ENCODE results near the gene TRIM38. TPM values are rescaled to one million over a fixed set of nuclear protein-coding genes. Genes with fewer than 3 reads are reported as not detected.

TRIM38 gene
- total RNA-seq, 5 donors from 2014 or later (not counting 1 experiment from before 2014, with no cell fraction given): 20.5 to 29.3 (median 26.2) TPM

DNA sequence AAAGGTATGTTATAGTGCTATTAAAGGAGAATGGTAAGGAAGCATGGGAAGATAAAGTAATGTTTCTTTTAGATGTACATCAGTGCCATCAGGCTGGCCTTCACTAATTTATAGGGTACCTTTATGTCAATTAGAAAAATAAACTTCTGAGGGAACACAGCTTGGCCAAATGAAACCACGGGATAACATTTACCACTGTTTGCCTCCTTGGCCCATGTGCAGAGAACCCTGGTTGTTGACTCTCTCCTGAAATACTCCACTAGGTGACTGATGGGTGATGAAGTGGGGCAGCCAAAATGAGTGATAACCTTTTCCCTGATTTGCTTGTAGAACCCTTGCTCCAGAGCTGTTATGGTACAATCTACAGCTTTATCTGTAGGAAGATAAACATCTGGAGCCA lies 9.5 kb downstream of the TRIM38 start:
- H3K36me3 ChIP-seq (ENCODE audit: control insufficient read depth in 2 of 2, extremely low read depth in 1 of 2, insufficient read depth in 1 of 2, low read length in 1 of 2): peaks cover 4 to 97% of the 10 kb centered on the region in 2 donors
- WGBS (ENCODE audit: insufficient coverage): no CpG with 5 or more reads among the region's 1 CpG
- Mint-ChIP-seq H3K36me3 (peaks cover 78% of the 10 kb centered on the region), H3K9me3 (no peaks in the 10 kb centered on the region), H3K4me1 (peaks cover 50 to 69% (median 59%) of the 10 kb centered on the region in 3 donors), H3K4me3 (no peak overlapping the region), H3K27me3 (no peaks in the 10 kb centered on the region), H3K27ac (peak overlapping the region; percentile 39 to 45)
- ChIA-PET POLR2A (no interaction called here), CTCF (no interaction called here)
- H3K4me1 ChIP-seq (ENCODE audit: control insufficient read depth in 1 of 2, extremely low read depth in 1 of 2, insufficient read depth in 2 of 2, low read length in 2 of 2): peaks cover 2 to 10% of the 10 kb centered on the region in 2 experiments
- DNase-seq: no peak
- no peaks in the 10 kb centered on the region for H3K9me3 ChIP-seq
- ATAC-seq (replicated peaks in 1 of 4): no peak
- H3K27ac ChIP-seq (ENCODE audit: low read length): no peak overlapping the region
- no peaks in the 10 kb centered on the region for H3K27me3 ChIP-seq (replicated peaks in 1 of 2; ENCODE audit: control insufficient read depth in 2 of 2, extremely low read depth in 1 of 2, insufficient read depth in 2 of 2, low read length in 1 of 2)
- no peak overlapping the region for H3K4me3 ChIP-seq (ENCODE audit: control insufficient read depth in 1 of 2, extremely low read depth in 1 of 2, low read length in 1 of 2)

DNA sequence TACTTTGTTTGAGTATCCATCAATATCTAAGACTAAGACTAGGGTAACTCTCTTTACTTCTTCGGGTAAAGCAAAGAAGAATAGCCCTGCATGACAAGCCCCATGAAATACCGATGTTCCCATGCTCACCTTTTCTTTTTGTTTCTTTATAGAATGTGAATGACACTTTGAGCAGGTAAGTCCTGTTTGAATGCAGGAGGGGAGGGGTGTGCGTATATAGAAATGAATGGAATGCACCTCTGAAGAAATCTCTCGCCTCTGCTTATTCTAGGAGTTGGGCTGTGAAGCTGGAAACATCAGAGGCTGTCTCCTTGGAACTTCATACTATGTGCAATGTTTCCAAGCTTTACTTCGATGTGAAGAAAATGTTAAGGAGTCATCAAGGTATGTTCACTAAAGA lies 10.3 kb downstream of the TRIM38 start:
- no peak overlapping the region for H3K4me3 ChIP-seq (ENCODE audit: control insufficient read depth in 1 of 2, extremely low read depth in 1 of 2, low read length in 1 of 2)
- WGBS (ENCODE audit: insufficient coverage): 100% methylated on average over 3 of the region's 5 CpGs
- H3K36me3 ChIP-seq (ENCODE audit: control insufficient read depth in 2 of 2, extremely low read depth in 1 of 2, insufficient read depth in 1 of 2, low read length in 1 of 2): peaks cover 4 to 97% of the 10 kb centered on the region in 2 donors
- H3K9me3 Mint-ChIP-seq: no peaks in the 10 kb centered on the region
- H3K4me1 Mint-ChIP-seq: peaks cover 42 to 66% (median 57%) of the 10 kb centered on the region in 3 donors
- ChIA-PET CTCF (interaction anchor here in 1 of 2 donors (0.9 kb wide), 1 partner anchor 20 kb away, joined by 4 read pairs; no protein-coding TSS in a partner anchor), POLR2A (interaction anchor here in 1 of 2 donors (0.7 kb wide), 1 partner anchor 22 kb away, joined by 5 read pairs; no protein-coding TSS in a partner anchor)
- peak overlapping the region in 1 of 2 donors; percentile 22 for H3K27ac Mint-ChIP-seq
- H3K36me3 Mint-ChIP-seq: peaks cover 77% of the 10 kb centered on the region
- no peak overlapping the region for H3K27ac ChIP-seq (ENCODE audit: low read length)
- no peaks in the 10 kb centered on the region for H3K27me3 ChIP-seq (replicated peaks in 1 of 2; ENCODE audit: control insufficient read depth in 2 of 2, extremely low read depth in 1 of 2, insufficient read depth in 2 of 2, low read length in 1 of 2)
- DNase-seq (no peak), ATAC-seq (replicated peaks in 1 of 4) (no peak)
- no peak overlapping the region for H3K4me3 Mint-ChIP-seq
- no peaks in the 10 kb centered on the region for H3K9me3 ChIP-seq
- H3K27me3 Mint-ChIP-seq: no peaks in the 10 kb centered on the region
- peaks cover 0 to 3% of the 10 kb centered on the region in 2 experiments for H3K4me1 ChIP-seq (ENCODE audit: control insufficient read depth in 1 of 2, extremely low read depth in 1 of 2, insufficient read depth in 2 of 2, low read length in 2 of 2)

DNA sequence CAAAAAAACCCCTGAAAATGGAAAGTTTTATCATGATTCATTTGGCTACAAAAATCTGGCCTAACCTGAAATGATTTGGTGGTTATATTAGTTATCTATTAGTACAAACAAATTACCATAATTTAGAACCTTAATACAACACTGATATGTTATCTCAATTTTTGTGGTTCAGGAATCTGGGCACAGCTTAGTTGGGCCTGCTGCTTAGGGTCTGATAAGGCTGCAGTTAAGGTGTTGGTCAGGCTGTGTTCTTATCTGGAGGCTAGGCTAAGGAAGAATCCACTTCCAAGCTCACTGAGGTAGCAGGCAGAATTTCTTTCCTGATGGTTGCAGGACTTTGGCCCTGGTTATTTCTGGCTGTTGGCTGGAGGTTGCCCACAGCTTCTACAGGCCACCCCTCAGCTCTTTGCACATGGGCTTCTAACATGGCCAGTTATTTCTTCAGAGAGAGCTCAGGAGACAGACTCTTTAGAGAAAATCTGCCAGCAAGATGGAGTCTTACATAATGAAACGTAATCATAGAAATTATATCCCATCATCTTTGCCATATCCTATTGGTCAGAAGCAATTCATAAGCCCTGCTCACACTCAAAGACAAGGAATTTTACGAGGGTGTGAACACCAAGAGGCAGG lies 11.4 kb downstream of the TRIM38 start:
- POLR2A ChIA-PET: no interaction called here
- WGBS (ENCODE audit: insufficient coverage): 100% methylated on average over 1 of the region's 2 CpGs
- H3K27ac ChIP-seq (ENCODE audit: low read length): no peak overlapping the region
- no peaks in the 10 kb centered on the region for H3K4me1 ChIP-seq (ENCODE audit: control insufficient read depth in 1 of 2, extremely low read depth in 1 of 2, insufficient read depth in 2 of 2, low read length in 2 of 2)
- H3K27me3 ChIP-seq (replicated peaks in 1 of 2; ENCODE audit: control insufficient read depth in 2 of 2, extremely low read depth in 1 of 2, insufficient read depth in 2 of 2, low read length in 1 of 2): no peaks in the 10 kb centered on the region
- peaks cover 2 to 98% of the 10 kb centered on the region in 2 donors for H3K36me3 ChIP-seq (ENCODE audit: control insufficient read depth in 2 of 2, extremely low read depth in 1 of 2, insufficient read depth in 1 of 2, low read length in 1 of 2)
- H3K4me1 Mint-ChIP-seq: peaks cover 31 to 54% (median 46%) of the 10 kb centered on the region in 3 donors
- H3K4me3 Mint-ChIP-seq: no peak overlapping the region
- H3K27ac Mint-ChIP-seq: peak overlapping the region; percentile 47 to 48
- no peak overlapping the region for H3K4me3 ChIP-seq (ENCODE audit: control insufficient read depth in 1 of 2, extremely low read depth in 1 of 2, low read length in 1 of 2)
- DNase-seq (no peak), ATAC-seq (replicated peaks in 1 of 4) (no peak)
- CTCF ChIA-PET: interaction anchor here in 1 of 2 donors (0.8 kb wide), 1 partner anchor 12 kb away, joined by 3 read pairs; no protein-coding TSS in a partner anchor
- H3K9me3 Mint-ChIP-seq: no peaks in the 10 kb centered on the region
- H3K36me3 Mint-ChIP-seq: peaks cover 66% of the 10 kb centered on the region
- no peaks in the 10 kb centered on the region for H3K27me3 Mint-ChIP-seq
- no peaks in the 10 kb centered on the region for H3K9me3 ChIP-seq

DNA sequence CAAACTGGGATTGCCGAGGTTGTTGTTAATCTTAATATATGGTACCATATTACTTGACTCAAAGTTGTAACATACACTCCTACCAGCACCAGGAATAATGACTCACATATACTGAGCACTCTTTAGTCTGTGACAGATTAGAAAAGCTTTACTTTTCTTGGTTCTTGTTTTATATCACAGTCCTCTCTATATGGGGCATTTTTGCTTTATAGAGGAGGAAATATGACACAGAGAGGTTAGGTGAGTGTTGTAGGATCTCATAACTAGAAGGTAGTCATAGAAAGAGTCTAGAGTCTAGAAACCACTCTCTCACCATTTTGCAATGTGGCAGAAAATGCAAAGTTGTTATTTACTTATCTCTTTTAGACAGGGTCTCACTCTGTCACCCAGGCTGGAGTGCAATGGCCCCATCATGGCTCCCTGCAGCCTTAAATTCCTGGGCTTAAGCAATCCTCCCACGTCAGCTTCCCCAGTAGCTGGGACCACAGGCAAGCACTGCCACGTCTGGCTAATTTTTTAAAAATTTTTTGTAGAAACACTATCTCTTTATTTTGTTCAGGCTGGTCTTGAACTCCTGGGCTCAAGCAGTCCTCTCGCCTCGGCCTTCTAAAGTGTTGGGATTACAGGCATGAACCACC lies 13.4 kb downstream of the TRIM38 start:
- no CpG with 5 or more reads among the region's 5 CpGs for WGBS (ENCODE audit: insufficient coverage)
- H3K27ac ChIP-seq (ENCODE audit: low read length): no peak overlapping the region
- ChIA-PET CTCF (no interaction called here), POLR2A (no interaction called here)
- no peaks in the 10 kb centered on the region for H3K27me3 ChIP-seq (replicated peaks in 1 of 2; ENCODE audit: control insufficient read depth in 2 of 2, extremely low read depth in 1 of 2, insufficient read depth in 2 of 2, low read length in 1 of 2)
- Mint-ChIP-seq H3K27me3 (no peaks in the 10 kb centered on the region), H3K27ac (peak overlapping the region in 1 of 2 donors; percentile 34), H3K9me3 (no peaks in the 10 kb centered on the region), H3K36me3 (peaks cover 60% of the 10 kb centered on the region), H3K4me3 (no peak overlapping the region), H3K4me1 (peaks cover 23 to 45% (median 34%) of the 10 kb centered on the region in 3 donors)
- DNase-seq (no peak), ATAC-seq (replicated peaks in 1 of 4) (no peak)
- no peaks in the 10 kb centered on the region for H3K9me3 ChIP-seq
- no peaks in the 10 kb centered on the region for H3K4me1 ChIP-seq (ENCODE audit: control insufficient read depth in 1 of 2, extremely low read depth in 1 of 2, insufficient read depth in 2 of 2, low read length in 2 of 2)
- H3K36me3 ChIP-seq (ENCODE audit: control insufficient read depth in 2 of 2, extremely low read depth in 1 of 2, insufficient read depth in 1 of 2, low read length in 1 of 2): peaks cover 2 to 89% of the 10 kb centered on the region in 2 donors
- H3K4me3 ChIP-seq (ENCODE audit: control insufficient read depth in 1 of 2, extremely low read depth in 1 of 2, low read length in 1 of 2): no peak overlapping the region

DNA sequence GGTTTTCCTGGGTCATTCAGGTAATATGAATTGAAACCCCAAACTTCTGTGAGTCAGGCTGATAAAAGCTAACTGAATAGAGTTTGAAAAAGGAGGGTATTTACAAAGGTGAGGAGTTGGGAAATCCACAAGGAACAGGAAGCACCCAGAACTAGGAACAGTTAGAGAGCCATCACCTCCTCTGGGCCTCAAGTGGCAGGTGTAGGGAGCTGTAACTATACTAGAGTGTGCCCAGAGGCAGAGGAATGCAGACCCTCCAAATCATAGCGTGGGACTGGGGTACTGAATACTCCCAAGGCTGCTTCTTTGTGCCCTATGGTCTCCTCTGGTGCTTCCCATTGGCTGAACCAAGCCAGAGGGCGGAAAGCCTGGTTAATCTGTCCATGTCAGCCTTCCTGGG lies 18.3 kb downstream of the TRIM38 start:
- H3K27me3 ChIP-seq (replicated peaks in 1 of 2; ENCODE audit: control insufficient read depth in 2 of 2, extremely low read depth in 1 of 2, insufficient read depth in 2 of 2, low read length in 1 of 2): no peaks in the 10 kb centered on the region
- H3K36me3 ChIP-seq (ENCODE audit: control insufficient read depth in 2 of 2, extremely low read depth in 1 of 2, insufficient read depth in 1 of 2, low read length in 1 of 2): peaks cover 6 to 81% of the 10 kb centered on the region in 2 donors
- H3K36me3 Mint-ChIP-seq: peaks cover 57% of the 10 kb centered on the region
- peaks cover 14 to 23% (median 19%) of the 10 kb centered on the region in 3 donors for H3K4me1 Mint-ChIP-seq
- ChIA-PET CTCF (interaction anchor here (0.5 to 1.5 kb wide), 4 partner anchors 8 to 657 kb away, joined by 3 to 9 read pairs (median 6); no protein-coding TSS in a partner anchor), POLR2A (interaction anchor here (0.7 to 1.2 kb wide), 3 partner anchors 11 to 40 kb away, joined by 3 to 6 read pairs (median 6); a partner anchor contains a TSS)
- H3K27ac ChIP-seq (ENCODE audit: low read length): no peak overlapping the region
- WGBS (ENCODE audit: insufficient coverage): 100% methylated on average over 1 of the region's 2 CpGs
- no peak overlapping the region for H3K4me3 Mint-ChIP-seq
- H3K9me3 Mint-ChIP-seq: no peaks in the 10 kb centered on the region
- DNase-seq: no peak
- no peak overlapping the region for H3K4me3 ChIP-seq (ENCODE audit: control insufficient read depth in 1 of 2, extremely low read depth in 1 of 2, low read length in 1 of 2)
- no peaks in the 10 kb centered on the region for H3K27me3 Mint-ChIP-seq
- no peaks in the 10 kb centered on the region for H3K9me3 ChIP-seq
- H3K4me1 ChIP-seq (ENCODE audit: control insufficient read depth in 1 of 2, extremely low read depth in 1 of 2, insufficient read depth in 2 of 2, low read length in 2 of 2): no peaks in the 10 kb centered on the region
- peak overlapping the region; percentile 50 to 55 for H3K27ac Mint-ChIP-seq
- no peak for ATAC-seq (replicated peaks in 1 of 4)

DNA sequence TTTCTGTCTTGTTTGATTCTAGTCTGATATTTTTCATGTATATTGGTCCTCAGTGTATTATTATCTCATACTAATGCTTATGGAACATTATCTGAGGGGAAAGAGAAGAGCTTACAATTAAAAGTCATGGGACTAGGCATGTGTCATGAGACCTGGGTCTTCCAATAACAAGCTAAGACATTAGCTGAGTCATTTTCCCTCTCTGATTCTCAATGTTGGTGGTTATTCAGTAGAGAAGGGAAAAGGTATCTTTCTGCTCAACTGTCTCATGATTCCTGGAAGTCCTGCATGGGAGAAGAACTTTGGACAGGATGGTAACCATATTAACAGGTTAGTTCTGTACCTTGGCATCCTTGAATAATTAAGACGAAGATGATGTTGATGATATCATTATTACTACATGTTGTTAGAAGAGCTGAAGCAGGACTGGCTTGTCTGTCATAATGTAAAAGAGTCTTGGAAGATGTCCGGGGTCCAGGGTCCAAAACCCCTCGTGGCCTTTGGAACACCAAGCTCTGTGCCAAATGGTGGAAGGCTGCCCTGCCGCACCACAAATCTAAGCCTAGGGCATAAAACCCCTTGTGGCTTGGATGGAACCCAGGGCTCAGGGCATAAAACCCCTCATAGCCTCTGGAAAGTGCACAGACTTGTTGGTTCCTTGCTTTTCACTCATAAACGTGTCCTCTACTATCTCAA lies 19.1 kb downstream of the TRIM38 start:
- H3K27ac Mint-ChIP-seq: peak overlapping the region; percentile 11 to 50
- H3K4me1 Mint-ChIP-seq: peaks cover 12 to 18% (median 18%) of the 10 kb centered on the region in 3 donors
- H3K27me3 Mint-ChIP-seq: no peaks in the 10 kb centered on the region
- Histone ChIP-seq H3K27me3 (replicated peaks in 1 of 2; ENCODE audit: control insufficient read depth in 2 of 2, extremely low read depth in 1 of 2, insufficient read depth in 2 of 2, low read length in 1 of 2) (no peaks in the 10 kb centered on the region), H3K4me1 (ENCODE audit: control insufficient read depth in 1 of 2, extremely low read depth in 1 of 2, insufficient read depth in 2 of 2, low read length in 2 of 2) (no peaks in the 10 kb centered on the region), H3K36me3 (ENCODE audit: control insufficient read depth in 2 of 2, extremely low read depth in 1 of 2, insufficient read depth in 1 of 2, low read length in 1 of 2) (peaks cover 6 to 73% of the 10 kb centered on the region in 2 donors), H3K4me3 (ENCODE audit: control insufficient read depth in 1 of 2, extremely low read depth in 1 of 2, low read length in 1 of 2) (no peak overlapping the region), H3K9me3 (no peaks in the 10 kb centered on the region), H3K27ac (ENCODE audit: low read length) (no peak overlapping the region)
- H3K4me3 Mint-ChIP-seq: no peak overlapping the region
- DNase-seq (no peak), ATAC-seq (replicated peaks in 1 of 4) (no peak)
- H3K36me3 Mint-ChIP-seq: peaks cover 51% of the 10 kb centered on the region
- POLR2A ChIA-PET: interaction anchor here in 1 of 2 donors (1.0 kb wide), 1 partner anchor 39 kb away, joined by 3 read pairs; a partner anchor contains a TSS
- CTCF ChIA-PET: interaction anchor here (0.5 to 1.5 kb wide), 3 partner anchors 11 to 658 kb away, joined by 3 to 9 read pairs (median 3); no protein-coding TSS in a partner anchor
- H3K9me3 Mint-ChIP-seq: no peaks in the 10 kb centered on the region
- WGBS (ENCODE audit: insufficient coverage): 98% methylated on average over 4 of the region's 5 CpGs
